ENCODE results near the gene WDR90. TPM values are rescaled to one million over a fixed set of nuclear protein-coding genes. Genes with fewer than 3 reads are reported as not detected.
A peak's percentile ranks its signal among the peaks of the same experiment; 100 is the strongest.

WDR90 gene
- total and polyA plus RNA-seq, 10 of the 15 experiments (the other 5 are each of a cell fraction or from before 2014, with no cell fraction given), result 2.0 to 65.0 (median 16.7) TPM

DNA sequence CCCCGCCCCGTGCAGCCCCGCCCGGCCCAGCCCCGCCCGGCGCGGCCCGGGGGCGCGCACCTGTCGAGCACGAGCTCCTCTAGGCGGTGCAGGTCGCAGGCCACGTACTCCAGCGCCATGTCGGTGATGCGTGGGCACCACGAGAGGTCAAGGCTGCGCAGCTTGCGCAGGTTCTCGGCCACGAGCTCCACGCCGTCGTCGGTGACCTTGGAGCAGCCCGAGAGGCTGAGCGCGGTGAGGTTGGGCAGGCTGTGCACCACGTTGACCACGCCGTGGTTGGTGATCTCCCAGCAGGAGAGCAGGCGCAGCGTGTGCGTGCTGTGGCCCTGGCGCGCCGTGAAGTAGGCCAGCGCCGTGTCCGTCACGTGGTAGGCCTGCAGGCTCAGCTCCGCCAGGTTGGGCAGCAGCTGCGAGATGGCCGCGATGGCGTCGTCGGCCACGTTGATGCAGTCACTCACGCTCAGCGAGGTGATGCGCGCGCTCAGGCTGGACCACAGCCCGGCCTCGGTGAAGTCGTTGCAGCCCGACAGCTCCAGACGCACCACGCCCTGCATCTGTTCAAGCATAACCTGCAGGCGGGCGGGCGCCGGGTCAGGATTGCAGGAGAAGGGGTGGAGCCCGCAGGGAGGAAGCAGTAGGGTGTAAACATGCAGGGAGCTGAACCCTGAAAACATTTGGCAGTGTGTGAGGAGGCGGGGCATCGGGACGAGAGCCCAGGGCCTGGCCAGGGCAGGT lies 46.4 kb downstream of the WDR90 start (continued):
- TF ChIP-seq RAD21 (IDR thresholded peaks at IDR 0.05; ENCODE audit: insufficient read depth, low read depth, low read length) (no peak), FOXM1 (IDR thresholded peaks at IDR 0.05; ENCODE audit: low read depth, low read length) (no peak), CREB1 (IDR thresholded peaks at IDR 0.05; ENCODE audit: low read depth) (no peak), BMI1 (IDR thresholded peaks at IDR 0.05; ENCODE audit: borderline replicate concordance) (no peak), KAT2A (conservative IDR thresholded peaks at IDR 0.05; ENCODE audit: control insufficient read depth, low read depth, low read length) (no peak), SREBF1 (IDR thresholded peaks at IDR 0.05; ENCODE audit: low read length) (no peak), CHD4 (IDR thresholded peaks at IDR 0.05) (no peak), IKZF1 (conservative IDR thresholded peaks at IDR 0.05) (peak; percentile 73), NR2F1 (conservative IDR thresholded peaks at IDR 0.05) (peak; percentile 94), SPI1 (IDR thresholded peaks at IDR 0.05; ENCODE audit: borderline replicate concordance, insufficient read depth, low read depth, low read length) (no peak), GATAD2B (conservative IDR thresholded peaks at IDR 0.05; ENCODE audit: low read depth) (peak; percentile 77; the same call in 1 of the 2 replicates), CHD2 (IDR thresholded peaks at IDR 0.05; ENCODE audit: borderline replicate concordance, low read depth, low read length) (no peak), FOXK2 (IDR thresholded peaks at IDR 0.05) (no peak; the same call in 1 of the 2 replicates), SP1 (IDR thresholded peaks at IDR 0.05; ENCODE audit: low read depth, low read length) (no peak), TCF7 (IDR thresholded peaks at IDR 0.05; ENCODE audit: borderline replicate concordance) (no peak), RFX5 (IDR thresholded peaks at IDR 0.05; ENCODE audit: low read depth, low read length) (no peak), EP300 (IDR thresholded peaks at IDR 0.05; ENCODE audit: borderline replicate concordance in 1 of 2, control insufficient read depth in 1 of 2, low read depth in 2 of 2, low read length in 2 of 2) (no peak), RBBP5 (conservative IDR thresholded peaks at IDR 0.05) (no peak), MTA3 (IDR thresholded peaks at IDR 0.05; ENCODE audit: borderline replicate concordance, low read length) (no peak), NFIC (IDR thresholded peaks at IDR 0.05; ENCODE audit: low read depth, low read length) (no peak), CBX3 (IDR thresholded peaks at IDR 0.05; ENCODE audit: borderline replicate concordance, low read depth) (no peak), MYC (IDR thresholded peaks at IDR 0.05; ENCODE audit: insufficient read depth, insufficient read length, insufficient replicate concordance, low read length, severe bottlenecking) (peak; percentile 48), STAT1 (conservative IDR thresholded peaks at IDR 0.05) (no peak), IKZF2 (IDR thresholded peaks at IDR 0.05) (no peak; a peak in 1 of 4 replicates)
- TF ChIP-seq, protein P1, sequence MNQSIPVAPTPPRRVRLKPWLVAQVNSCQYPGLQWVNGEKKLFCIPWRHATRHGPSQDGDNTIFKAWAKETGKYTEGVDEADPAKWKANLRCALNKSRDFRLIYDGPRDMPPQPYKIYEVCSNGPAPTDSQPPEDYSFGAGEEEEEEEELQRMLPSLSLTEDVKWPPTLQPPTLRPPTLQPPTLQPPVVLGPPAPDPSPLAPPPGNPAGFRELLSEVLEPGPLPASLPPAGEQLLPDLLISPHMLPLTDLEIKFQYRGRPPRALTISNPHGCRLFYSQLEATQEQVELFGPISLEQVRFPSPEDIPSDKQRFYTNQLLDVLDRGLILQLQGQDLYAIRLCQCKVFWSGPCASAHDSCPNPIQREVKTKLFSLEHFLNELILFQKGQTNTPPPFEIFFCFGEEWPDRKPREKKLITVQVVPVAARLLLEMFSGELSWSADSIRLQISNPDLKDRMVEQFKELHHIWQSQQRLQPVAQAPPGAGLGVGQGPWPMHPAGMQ (IDR thresholded peaks at IDR 0.05; ENCODE audit: borderline replicate concordance), result no peak
- TF ChIP-seq, protein P2, sequence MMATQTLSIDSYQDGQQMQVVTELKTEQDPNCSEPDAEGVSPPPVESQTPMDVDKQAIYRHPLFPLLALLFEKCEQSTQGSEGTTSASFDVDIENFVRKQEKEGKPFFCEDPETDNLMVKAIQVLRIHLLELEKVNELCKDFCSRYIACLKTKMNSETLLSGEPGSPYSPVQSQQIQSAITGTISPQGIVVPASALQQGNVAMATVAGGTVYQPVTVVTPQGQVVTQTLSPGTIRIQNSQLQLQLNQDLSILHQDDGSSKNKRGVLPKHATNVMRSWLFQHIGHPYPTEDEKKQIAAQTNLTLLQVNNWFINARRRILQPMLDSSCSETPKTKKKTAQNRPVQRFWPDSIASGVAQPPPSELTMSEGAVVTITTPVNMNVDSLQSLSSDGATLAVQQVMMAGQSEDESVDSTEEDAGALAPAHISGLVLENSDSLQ (IDR thresholded peaks at IDR 0.05), result peak; percentile 79
- TF ChIP-seq, protein P3, sequence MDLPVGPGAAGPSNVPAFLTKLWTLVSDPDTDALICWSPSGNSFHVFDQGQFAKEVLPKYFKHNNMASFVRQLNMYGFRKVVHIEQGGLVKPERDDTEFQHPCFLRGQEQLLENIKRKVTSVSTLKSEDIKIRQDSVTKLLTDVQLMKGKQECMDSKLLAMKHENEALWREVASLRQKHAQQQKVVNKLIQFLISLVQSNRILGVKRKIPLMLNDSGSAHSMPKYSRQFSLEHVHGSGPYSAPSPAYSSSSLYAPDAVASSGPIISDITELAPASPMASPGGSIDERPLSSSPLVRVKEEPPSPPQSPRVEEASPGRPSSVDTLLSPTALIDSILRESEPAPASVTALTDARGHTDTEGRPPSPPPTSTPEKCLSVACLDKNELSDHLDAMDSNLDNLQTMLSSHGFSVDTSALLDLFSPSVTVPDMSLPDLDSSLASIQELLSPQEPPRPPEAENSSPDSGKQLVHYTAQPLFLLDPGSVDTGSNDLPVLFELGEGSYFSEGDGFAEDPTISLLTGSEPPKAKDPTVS (IDR thresholded peaks at IDR 0.05; ENCODE audit: low read depth, low read length), result no peak
- TF ChIP-seq, protein P4, sequence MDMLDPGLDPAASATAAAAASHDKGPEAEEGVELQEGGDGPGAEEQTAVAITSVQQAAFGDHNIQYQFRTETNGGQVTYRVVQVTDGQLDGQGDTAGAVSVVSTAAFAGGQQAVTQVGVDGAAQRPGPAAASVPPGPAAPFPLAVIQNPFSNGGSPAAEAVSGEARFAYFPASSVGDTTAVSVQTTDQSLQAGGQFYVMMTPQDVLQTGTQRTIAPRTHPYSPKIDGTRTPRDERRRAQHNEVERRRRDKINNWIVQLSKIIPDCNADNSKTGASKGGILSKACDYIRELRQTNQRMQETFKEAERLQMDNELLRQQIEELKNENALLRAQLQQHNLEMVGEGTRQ (IDR thresholded peaks at IDR 0.05; ENCODE audit: borderline replicate concordance, low read depth, low read length), result peak; percentile 12; the same call in 1 of the 2 replicates
